CD14-positive monocyte (primary cell): ENCODE results near the gene CRNN. TPM values are rescaled to one million over a fixed set of nuclear protein-coding genes. Genes with fewer than 3 reads are reported as not detected.
A peak's percentile ranks its signal among the peaks of the same experiment; 100 is the strongest.

ENCODE experiments used
- DNase-seq, 3 donors: peaks; one replicate each; pipeline ENCODE4 v3.0.0-alpha.2; 2011 to 2022
- H2AFZ ChIP-seq: 2 replicates; pipeline ENCODE4 v1.6.0; 2012; ENCODE audit warnings: mild to moderate bottlenecking, low read depth, low read length, inconsistent platforms; ENCODE audit not compliant: insufficient read depth, poor library complexity, severe bottlenecking
- H3K27ac ChIP-seq, 2 donors: 1 replicate in 1 of 2; 2 replicates in 1 of 2; pipeline ENCODE4 v1.5.1; 2012 to 2013; ENCODE audit warnings: low read length in 2 of 2, control low read depth in 1 of 2, inconsistent platforms in 1 of 2, low read depth in 1 of 2, mild to moderate bottlenecking in 1 of 2
- H3K27me3 ChIP-seq, 2 donors: one replicate each; pipeline versions ENCODE4 v1.6.0 to v1.6.1; 2011 to 2013; ENCODE audit warnings: low read length in 2 of 2; ENCODE audit not compliant: control insufficient read depth in 2 of 2, insufficient read depth in 2 of 2
- H3K36me3 ChIP-seq, 2 donors: replicated peaks in 1 of 2; 1 replicate in 1 of 2; 2 replicates in 1 of 2; pipeline versions ENCODE4 v1.5.1 to v1.6.1; 2012 to 2013; ENCODE audit warnings: low read length in 2 of 2, control low read depth in 1 of 2, inconsistent platforms in 1 of 2, mild to moderate bottlenecking in 1 of 2; ENCODE audit not compliant: insufficient read depth in 2 of 2, control insufficient read depth in 1 of 2
- H3K4me1 ChIP-seq, 2 donors: 1 replicate in 1 of 2; 2 replicates in 1 of 2; pipeline versions ENCODE4 v1.5.1 to v1.6.1; 2012 to 2013; ENCODE audit warnings: low read length in 2 of 2, control low read depth in 1 of 2, inconsistent platforms in 1 of 2, mild to moderate bottlenecking in 1 of 2, moderate library complexity in 1 of 2; ENCODE audit not compliant: insufficient read depth in 2 of 2, control insufficient read depth in 1 of 2
- H3K4me2 ChIP-seq: replicated peaks from 2 replicates; pipeline ENCODE3; 2012; ENCODE audit warnings: low read length, moderate library complexity, mild to moderate bottlenecking; ENCODE audit not compliant: poor library complexity, severe bottlenecking; ENCODE audit errors: extremely low read depth
- H3K4me3 ChIP-seq, 3 experiments: fragments of 200-600 bp in 1 of 3; sonication (generic) in 1 of 3; replicated peaks in 1 of 3; 1 replicate in 2 of 3; 2 replicates in 1 of 3; pipeline ENCODE4 v1.5.1; 2011 to 2013; ENCODE audit warnings: low read length in 3 of 3, mild to moderate bottlenecking in 3 of 3, control low read depth in 2 of 3, low read depth in 2 of 3, inconsistent platforms in 1 of 3, moderate library complexity in 1 of 3
- H3K79me2 ChIP-seq: 2 replicates; pipeline ENCODE4 v1.6.0; 2012; ENCODE audit warnings: mild to moderate bottlenecking, control low read depth, inconsistent platforms, low read length, moderate library complexity; ENCODE audit not compliant: insufficient read depth
- H3K9ac ChIP-seq: 2 replicates; pipeline ENCODE4 v1.6.0; 2017; ENCODE audit warnings: low read length, mild to moderate bottlenecking; ENCODE audit not compliant: insufficient read depth, poor library complexity, severe bottlenecking
- H3K9me3 ChIP-seq, 2 donors: replicated peaks in 1 of 2; 1 replicate in 1 of 2; 2 replicates in 1 of 2; pipeline versions ENCODE4 v1.5.1 to v1.6.1; 2012 to 2013; ENCODE audit warnings: low read length in 2 of 2, control low read depth in 1 of 2; ENCODE audit not compliant: control insufficient read depth in 1 of 2, insufficient read depth in 1 of 2
- H4K20me1 ChIP-seq: 2 replicates; pipeline ENCODE4 v1.6.0; 2012; ENCODE audit warnings: mild to moderate bottlenecking, low read length, control low read depth, moderate library complexity; ENCODE audit not compliant: insufficient read depth
- H3K27ac Mint-ChIP-seq, 7 donors: one replicate each; pipeline ENCODE4 v1.8.0; 2020; ENCODE audit warnings: mild to moderate bottlenecking in 7 of 7, mixed read lengths in 7 of 7, moderate library complexity in 6 of 7, inconsistent platforms in 2 of 7
- H3K27me3 Mint-ChIP-seq, 3 donors: one replicate each; pipeline ENCODE4 v1.8.0; 2021 to 2022; ENCODE audit warnings: low read depth in 3 of 3, mild to moderate bottlenecking in 3 of 3, mixed read lengths in 3 of 3, moderate library complexity in 3 of 3, inconsistent platforms in 1 of 3
- H3K36me3 Mint-ChIP-seq, 2 donors: one replicate each; pipeline ENCODE4 v1.8.0; 2020; ENCODE audit warnings: mixed read lengths in 2 of 2, inconsistent platforms in 1 of 2, mild to moderate bottlenecking in 1 of 2
- H3K4me1 Mint-ChIP-seq: one replicate; pipeline ENCODE4 v1.8.0; 2020; ENCODE audit warnings: mild to moderate bottlenecking, mixed read lengths
- H3K4me3 Mint-ChIP-seq, 2 donors: one replicate each; pipeline ENCODE4 v1.8.0; 2020; ENCODE audit warnings: mild to moderate bottlenecking in 2 of 2, mixed read lengths in 2 of 2, moderate library complexity in 1 of 2
- H3K9me3 Mint-ChIP-seq, 7 donors: one replicate each; pipeline ENCODE4 v1.8.0; 2020 to 2022; ENCODE audit warnings: mixed read lengths in 7 of 7, mild to moderate bottlenecking in 6 of 7, moderate library complexity in 6 of 7, inconsistent platforms in 2 of 7
- CTCF ChIP-seq: fragments of 200-600 bp; IDR thresholded peaks from one replicate; pipeline ENCODE4 v1.8.0; 2022; ENCODE audit warnings: antibody characterized with exemption, mild to moderate bottlenecking
- WGBS: methylation state at CpG from one replicate; pipeline ENCODE4 v1.1.5; 2013; ENCODE audit warnings: missing lambda C conversion rate; ENCODE audit not compliant: insufficient coverage; 5-methylcytosine and 5-hydroxymethylcytosine counted together
- intact Hi-C, 2 donors: fragments of 100-400 bp; cut with micrococcal nuclease; formaldehyde crosslinking; loops; one replicate each; pipeline versions ENCODE4 v1.15.0 to v1.15.1; 2023
- polyA plus RNA-seq, 3 donors: library from polyadenylated mRNA; depleted of rRNA in 1 of 3; unstranded in 2 of 3; stranded (reverse) in 1 of 3; fragments of 300-500 nt in 2 of 3; fragments of >200 nt in 1 of 3; fragmentation: Illumina TruSeq in 2 of 3; gene quantifications; 1 replicate in 2 of 3; 2 replicates in 1 of 3; pipeline ENCODE4 v1.2.3, GENCODE V29; 2012 to 2021

The CRNN gene
- polyA plus RNA-seq, 3 donors, result not detected

DNA sequence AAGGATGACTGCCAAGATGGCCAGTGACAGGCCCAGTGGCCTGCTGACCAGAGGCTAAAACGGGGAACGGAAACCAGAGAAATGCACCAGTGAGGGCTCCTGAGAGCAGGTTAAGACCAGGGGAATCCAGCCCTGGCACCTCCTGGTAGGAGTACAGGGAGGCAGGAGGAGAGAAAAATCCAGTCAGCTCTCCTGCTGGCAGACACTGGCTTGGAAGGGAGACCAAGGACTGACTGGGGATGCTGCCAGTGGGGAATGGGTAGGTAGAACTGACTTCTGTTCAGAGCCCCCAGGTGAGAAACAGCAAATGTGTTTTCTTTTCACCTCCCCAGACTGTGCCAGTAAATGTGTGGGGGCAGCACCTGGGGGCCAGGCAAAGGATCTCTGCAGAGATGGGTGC lies 27.7 kb upstream of the CRNN start:
- Mint-ChIP-seq H3K4me1 (peaks cover 2% of the 10 kb centered on the region), H3K27ac (peak overlapping the region in 1 of 7 donors; percentile 74), H3K36me3 (no peaks in the 10 kb centered on the region), H3K4me3 (no peak overlapping the region), H3K9me3 (no peaks in the 10 kb centered on the region), H3K27me3 (peaks cover 6 to 16% (median 9%) of the 10 kb centered on the region in 3 donors)
- no peak overlapping the region for H3K4me3 ChIP-seq
- H3K36me3 ChIP-seq, result no peaks in the 10 kb centered on the region
- intact Hi-C loops, result loop anchor here in 1 of 2 donors (5.0 kb wide), 1 partner anchor 249 kb away; no protein-coding TSS in a partner anchor
- H4K20me1 ChIP-seq, result no peaks in the 10 kb centered on the region
- H2AFZ ChIP-seq, result no peak overlapping the region
- 100% methylated on average over 2 of the region's 2 CpGs for WGBS
- H3K9ac ChIP-seq, result no peak overlapping the region
- no peaks in the 10 kb centered on the region for H3K9me3 ChIP-seq
- peaks cover 0 to 2% of the 10 kb centered on the region in 2 donors for H3K27me3 ChIP-seq
- no peaks in the 10 kb centered on the region for H3K79me2 ChIP-seq
- H3K27ac ChIP-seq, result no peak overlapping the region
- peaks cover 0 to 3% of the 10 kb centered on the region in 2 donors for H3K4me1 ChIP-seq
- no peak for TF ChIP-seq CTCF
- no peak for DNase-seq
- H3K4me2 ChIP-seq, result no peak overlapping the region

DNA sequence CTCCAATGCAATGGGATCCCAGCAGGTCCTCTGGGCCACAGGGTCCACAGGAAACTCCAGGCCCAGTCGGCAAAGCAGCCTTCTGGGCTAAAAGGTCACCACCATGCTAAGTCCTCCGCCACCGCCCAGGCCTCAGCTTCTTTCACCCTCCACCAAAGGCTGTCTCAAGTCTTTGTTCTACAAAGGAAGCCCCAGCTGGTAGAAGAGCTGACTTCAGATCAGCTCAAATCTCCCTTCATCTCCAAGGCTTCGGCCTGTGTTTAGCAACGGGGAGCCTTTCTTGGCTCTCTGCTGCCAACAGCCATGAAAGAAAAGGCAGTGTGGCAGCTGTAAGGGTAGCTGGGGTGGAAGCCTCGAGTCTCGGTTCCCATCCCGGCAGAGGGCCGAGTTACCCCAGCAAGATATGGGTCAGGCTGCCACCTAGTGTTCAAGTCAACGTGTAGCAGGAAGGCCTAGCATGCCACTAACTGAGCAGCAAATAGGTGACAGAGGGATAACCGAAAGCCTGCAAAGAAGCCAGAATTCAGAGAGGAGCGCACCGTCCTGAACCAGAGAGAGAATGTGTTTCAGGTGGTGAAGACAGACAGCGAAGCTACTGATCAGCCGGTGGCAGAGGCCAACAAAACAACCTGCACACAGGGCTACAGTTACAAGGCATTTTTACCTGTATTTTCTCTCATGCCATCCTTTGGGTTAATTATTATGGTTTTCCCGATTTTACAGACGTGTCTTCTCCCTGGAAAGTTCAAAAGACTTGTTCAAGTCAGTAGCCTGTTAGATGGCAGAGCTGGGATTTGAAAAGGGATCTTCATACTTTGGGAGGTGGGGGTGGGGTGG lies 26.8 kb upstream of the CRNN start:
- peaks cover 0 to under 1% (median 0%) of the 10 kb centered on the region in 7 donors for H3K9me3 Mint-ChIP-seq
- Histone ChIP-seq H3K9ac (no peak overlapping the region), H3K4me2 (no peak overlapping the region), H3K79me2 (no peaks in the 10 kb centered on the region), H3K4me1 (peaks cover 0 to 3% of the 10 kb centered on the region in 2 donors), H3K27me3 (peaks cover 0 to 2% of the 10 kb centered on the region in 2 donors), H3K4me3 (no peak overlapping the region), H3K9me3 (no peaks in the 10 kb centered on the region), H4K20me1 (no peaks in the 10 kb centered on the region), H2AFZ (peak overlapping the region; percentile 26), H3K36me3 (no peaks in the 10 kb centered on the region), H3K27ac (no peak overlapping the region)
- DNase-seq, result peak; percentile 46 to 58 (median 57)
- H3K4me3 Mint-ChIP-seq, result no peak overlapping the region
- intact Hi-C loops, result loop anchor here in 1 of 2 donors (5.0 kb wide), 1 partner anchor 249 kb away; no protein-coding TSS in a partner anchor
- peak; percentile 86 for TF ChIP-seq CTCF
- H3K36me3 Mint-ChIP-seq, result no peaks in the 10 kb centered on the region
- H3K27me3 Mint-ChIP-seq, result peaks cover 7 to 16% (median 9%) of the 10 kb centered on the region in 3 donors
- H3K27ac Mint-ChIP-seq, result no peak overlapping the region
- peaks cover 2% of the 10 kb centered on the region for H3K4me1 Mint-ChIP-seq
- 38% methylated on average over 12 of the region's 17 CpGs for WGBS
